ENCODE results near the gene SUPT16H.
"Not testable (repeated sequence)": the region's sequence is repeated elsewhere in the genome, so short reads cannot be mapped to it uniquely, and the experiment has no call there.

Gene SUPT16H

DNA sequence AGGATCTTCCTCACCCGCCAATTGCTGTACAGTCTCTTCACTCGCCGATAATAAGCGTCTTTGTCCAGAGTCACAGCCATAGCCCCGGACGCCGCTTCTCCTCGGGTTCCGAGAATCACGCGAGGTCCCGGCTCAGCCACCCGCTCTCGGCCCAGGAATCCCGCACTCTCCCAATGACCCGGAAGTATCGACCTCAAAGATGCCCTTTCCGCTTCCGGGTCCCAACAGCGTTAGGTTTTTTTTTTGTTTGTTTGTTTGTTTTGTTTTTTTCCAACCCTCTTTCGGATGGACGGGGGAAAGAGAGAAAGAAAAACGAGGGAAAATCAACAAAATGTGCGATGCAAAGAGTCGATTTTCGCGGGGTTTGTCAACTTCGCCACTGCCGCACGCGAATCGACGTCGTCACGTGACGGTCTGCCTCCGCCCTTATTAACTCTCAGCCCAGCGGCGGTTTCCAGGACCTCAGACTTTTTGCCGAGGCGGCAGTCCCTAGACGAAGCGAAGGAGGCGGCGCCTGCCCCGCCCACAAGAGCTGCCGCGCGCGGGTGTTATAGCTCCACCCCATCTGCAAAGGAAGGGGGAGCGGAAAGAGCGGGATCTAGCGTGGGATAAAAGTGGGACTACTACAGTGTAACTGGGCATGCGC is at the start of gene SUPT16H:
SUPT16H (minus strand) TSS at position 172 of the 646 bp plus-strand sequence; CDS start at position 80, 92 bp downstream.
- peak; percentile 98 to 99 (median 98) for DNase-seq

DNA sequence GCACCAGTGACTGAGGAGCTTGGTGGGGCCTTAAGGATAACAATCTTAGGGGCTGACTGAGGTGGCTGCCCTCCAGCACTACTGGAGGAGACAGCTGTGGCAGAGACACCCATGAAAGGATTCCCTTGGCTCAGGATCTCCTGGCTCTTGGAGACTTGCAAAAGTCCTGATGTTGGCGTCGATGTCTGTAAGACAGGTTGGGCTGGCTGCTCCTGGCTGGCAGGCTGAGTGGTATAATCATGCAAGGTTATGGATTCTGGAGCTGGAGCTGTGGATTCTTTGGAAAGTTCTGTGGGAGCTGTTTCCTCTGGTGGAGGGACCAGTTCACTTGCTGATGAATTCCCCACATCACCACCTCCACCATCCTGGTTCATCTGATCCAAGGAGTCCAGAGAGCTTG is 47.3 kb upstream of the SUPT16H start:
- DNase-seq, result no peak

DNA sequence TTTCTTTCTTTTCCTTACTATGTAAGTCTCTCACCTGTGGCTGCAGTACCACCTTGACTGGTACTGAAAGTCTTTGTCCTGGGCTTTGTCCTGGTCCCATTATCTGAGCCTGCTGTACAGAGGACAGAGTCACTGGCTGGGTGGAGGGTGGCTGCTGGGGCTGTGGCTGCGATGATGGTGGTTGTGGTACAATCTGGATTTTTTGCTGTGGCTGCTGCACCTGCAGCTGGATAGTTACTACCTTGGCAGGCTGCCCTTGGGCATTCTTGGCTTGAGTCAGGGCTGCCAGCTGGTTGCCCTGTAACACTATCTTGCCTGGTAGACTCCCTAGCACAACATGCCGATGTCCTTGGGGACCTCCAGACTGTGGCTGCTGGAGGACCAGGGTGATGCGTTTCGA is 45.1 kb upstream of the SUPT16H start:
- DNase-seq, result no peak

DNA sequence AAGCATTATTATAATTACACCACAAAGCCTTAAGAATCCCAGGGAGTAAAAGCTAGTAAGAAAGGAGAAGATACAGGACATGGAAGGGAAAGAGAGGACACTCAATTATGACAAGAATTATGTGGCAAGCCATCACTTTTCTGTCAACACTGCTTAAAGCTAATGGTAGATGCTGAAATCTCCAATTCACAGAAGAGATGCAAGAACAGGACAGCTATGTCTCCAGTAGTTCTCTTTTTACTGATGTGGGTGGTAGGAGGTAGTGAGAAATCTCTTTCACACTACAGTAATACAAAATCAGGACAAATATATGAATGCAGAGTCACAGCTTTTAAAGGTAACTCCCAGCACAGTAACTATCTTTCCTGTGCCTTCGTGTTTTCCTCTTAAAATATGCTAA is 42.9 kb upstream of the SUPT16H start:
- peak in 1 of 3 donors; percentile 10 for DNase-seq

DNA sequence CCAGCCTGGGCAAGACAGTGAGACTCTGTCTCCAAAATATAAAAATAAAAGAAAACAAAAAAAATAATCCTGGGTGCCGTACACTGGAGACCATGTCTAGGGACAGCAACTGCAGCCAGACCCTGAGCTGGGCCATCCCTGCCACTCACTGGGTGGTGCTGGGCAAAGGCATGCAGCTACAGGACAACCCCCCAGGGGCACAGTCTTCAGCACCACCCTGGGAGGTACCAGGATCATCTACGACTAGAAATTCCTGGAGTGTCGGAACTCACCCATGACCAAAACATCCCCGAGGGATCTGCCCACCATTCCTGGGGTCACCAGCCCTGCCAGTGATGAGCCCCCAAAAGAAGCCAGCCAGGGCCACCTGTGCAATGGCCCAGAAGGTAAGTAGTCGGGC is 35.7 kb upstream of the SUPT16H start:
- DNase-seq, result no peak

DNA sequence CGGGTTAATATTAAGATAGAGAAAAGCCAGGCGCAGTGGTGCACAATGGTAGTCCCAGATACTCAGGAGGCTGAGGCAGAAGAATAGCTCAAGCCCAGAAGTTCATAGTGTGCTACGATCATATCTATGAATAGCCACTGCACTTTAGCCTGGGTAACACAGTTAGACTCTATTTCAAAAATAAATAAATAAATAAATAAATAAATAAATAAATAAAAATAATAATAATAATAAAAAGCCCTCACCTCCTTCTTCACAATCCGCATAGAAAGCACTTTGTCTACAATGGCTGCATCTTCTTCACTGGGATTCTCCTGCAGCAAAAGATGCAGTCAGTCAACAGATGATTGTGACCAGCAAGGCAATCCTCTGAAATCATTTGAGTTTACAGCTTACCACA is 31.5 kb upstream of the SUPT16H start:
- no peak for DNase-seq

DNA sequence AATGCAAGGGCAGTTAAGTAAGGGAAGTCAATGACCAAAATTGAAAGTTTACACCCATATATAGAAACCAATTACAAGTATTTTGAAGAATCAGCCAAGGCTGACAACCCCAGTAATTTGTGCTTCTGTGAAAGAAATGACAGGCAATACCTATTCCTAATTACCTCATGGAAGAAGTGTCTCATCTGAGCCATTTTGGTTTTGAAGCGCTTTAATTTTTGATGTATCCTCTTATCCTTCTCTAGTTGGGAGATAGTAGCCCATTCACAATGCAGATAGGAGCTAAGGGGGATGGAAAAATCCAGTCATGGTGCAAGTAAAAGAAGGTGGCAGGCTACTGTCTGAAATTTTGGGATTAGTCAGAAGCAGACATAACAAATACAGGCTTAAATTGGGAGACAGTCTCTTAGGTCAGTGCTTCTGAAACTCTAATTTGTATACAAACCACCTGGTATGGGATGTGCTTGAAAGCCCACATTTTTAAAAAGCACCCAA is 30.4 kb upstream of the SUPT16H start:
- DNase-seq, result no peak

DNA sequence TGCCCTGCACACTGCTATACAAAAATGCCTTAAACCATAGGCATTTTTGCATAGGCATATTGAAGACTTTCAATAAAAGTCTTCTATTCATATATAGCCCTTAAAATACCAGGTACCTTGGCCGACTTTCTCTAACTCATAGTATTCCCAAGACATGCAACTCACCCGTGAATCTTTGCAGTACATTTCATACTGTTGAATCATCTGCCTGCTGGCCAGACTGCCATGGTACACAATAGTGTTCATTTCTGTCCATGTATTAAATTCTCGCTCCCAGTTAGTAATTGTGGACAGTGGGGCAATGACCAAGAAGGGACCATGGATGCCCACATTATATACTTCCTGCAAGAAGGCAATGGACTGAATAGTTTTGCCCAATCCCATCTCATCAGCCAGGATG is 24.3 kb upstream of the SUPT16H start:
- DNase-seq, result no peak

DNA sequence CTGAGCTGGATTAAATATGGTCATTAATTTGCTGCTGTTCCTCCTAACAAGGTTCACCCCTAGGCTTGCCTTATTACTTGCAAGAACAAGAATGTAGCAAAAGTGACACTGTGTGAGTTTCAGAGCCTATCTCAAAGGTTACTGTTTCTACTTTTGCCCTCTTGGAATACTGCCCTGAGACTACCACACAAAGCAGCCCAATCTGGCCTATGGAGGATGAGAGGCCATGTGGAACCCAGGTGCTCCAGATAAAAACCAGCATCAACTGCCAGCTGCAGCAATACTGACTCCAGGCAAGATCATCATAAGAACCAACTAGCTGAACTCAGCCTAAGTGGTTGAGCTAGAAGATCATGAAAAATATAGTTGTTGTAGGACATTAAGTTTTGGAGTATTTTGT is 22.4 kb upstream of the SUPT16H start:
- no peak for DNase-seq

DNA sequence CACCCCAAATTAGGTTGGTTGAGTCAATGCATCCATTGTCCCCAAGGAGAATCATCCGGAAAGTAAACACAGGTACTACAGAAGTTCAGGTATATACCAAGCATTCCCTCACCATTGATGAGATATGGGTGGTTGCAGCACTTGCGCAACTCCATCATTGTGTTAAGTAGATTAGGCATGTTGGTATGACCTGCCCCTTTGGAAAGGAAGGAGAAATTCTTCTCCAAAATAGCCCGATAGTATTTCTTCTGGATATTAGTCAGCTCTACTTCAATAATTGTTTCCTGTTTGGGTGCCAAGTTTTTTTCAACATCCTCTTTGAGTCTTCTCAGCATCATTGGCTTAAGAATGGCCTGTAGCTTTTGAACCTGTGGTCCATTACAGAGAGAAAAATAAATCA is 21.3 kb upstream of the SUPT16H start:
- DNase-seq, result no peak

DNA sequence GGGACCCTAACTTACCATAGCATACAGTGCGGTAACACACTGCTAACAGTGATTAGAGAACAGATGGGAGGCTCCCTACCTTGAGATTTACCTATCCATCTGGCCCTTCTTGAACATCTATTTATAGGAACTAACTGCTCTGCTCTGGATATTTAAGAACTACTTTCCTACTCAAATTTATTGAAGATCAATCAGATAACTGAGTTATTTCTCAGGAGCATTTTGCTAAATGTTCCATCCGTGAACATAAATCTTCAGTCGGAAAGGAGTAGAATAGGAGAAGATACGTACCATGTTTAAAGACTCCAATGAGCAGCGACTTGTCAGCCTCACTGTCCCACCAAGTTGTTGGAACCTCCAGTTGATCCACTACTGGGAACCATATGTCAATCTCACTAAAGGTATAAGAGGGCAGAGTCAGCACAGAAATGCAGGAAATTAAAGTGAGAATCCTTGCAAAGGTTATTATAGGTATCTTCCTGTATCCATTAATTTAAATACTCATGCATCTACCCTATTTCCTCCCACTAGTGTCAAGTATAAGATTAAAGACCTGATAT is 15.6 kb upstream of the SUPT16H start:
- DNase-seq, result no peak

DNA sequence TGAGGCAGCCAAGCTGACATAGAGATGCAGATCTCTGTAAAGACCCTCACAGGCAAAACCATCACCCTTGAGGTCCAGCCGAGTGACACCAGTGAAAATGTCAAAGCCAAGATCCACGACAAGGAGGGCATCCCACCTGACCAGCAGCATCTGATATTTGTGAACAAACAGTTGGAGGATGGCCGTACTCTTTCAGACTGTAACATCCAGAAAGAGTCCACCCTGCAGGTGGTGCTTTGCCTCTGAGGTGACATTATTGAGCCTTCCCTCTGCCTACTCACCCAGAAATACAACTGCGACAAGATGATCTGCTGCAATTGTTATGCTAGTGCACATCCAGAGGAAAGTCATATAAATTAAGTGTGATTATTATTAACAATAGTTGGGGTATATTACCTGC is 15.1 kb upstream of the SUPT16H start:
- no peak for DNase-seq

DNA sequence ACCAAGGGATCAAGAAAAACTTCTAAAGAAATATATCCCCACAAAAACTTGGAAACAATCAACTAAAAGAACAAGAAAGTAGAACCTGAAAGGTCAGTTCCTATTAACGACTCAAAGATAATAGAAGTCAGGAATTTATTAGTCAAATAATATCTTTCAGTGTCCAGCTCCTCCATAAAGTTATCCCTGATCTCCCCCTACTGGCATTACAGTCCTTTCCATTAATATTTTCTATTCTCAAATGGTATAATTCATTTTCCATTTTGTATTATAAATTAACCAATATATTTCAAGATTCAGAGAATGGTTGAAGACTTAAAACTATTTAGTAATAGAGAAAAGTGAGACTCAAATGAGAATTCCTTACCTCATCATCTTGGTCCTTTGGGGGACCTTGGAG is 11.6 kb upstream of the SUPT16H start:
- peak in 2 of 3 donors; percentile 11 to 20 for DNase-seq

DNA sequence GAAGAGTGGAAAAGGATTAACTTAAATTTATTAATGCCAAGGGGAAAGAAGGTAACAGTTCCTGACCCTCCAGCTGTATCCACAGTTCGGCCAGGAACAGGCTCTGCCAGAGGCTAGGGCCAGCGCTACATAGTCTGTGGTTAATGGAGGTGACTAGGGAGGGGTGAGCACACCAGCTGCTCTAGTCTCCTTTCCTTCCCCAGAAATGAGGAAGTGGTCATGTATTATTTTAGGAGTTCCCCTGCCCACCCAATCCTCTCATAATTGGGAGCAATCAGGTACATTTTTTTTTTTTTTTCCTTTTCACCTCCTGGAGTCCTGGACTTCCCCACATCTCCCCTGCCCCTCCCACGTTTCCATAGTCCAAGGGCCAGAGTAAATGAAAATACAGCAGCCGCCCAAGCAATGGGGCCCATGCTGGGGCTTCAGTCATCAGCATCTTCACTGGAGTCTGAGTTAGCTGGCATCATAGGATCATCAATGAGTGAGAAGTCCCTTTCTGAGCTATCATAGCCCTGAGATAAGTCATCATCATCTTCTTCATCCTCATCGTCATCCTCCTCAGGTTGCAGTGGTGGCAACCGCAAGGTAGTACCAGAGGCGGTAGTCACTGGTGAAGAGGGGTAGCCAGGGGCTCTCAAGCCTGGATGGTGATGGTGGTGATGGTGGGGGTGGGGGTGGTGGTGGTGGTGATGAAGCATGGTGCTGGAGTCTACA is 1.5 kb upstream of the SUPT16H start:
- DNase-seq, result peak; percentile 73 to 80 (median 76)

DNA sequence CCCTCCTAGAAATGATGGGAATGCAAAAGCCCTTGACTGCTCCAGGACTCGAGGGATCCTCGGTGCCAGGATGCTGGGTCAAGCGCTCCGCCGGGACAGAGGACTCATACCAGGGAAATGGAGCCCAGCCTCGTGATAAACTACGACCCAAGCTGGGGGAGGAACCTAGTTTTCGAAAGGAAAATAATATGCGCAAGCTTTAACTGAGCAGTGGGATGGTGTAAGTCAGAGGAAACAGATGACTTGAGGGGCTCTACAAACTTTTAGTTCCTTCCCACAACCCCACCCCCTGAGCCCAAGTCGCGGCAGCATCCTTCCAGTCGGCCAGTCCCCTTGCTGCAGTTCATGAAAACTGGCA is 654 bp upstream of the SUPT16H start:
- DNase-seq, result peak; percentile 84 to 91 (median 85)

DNA sequence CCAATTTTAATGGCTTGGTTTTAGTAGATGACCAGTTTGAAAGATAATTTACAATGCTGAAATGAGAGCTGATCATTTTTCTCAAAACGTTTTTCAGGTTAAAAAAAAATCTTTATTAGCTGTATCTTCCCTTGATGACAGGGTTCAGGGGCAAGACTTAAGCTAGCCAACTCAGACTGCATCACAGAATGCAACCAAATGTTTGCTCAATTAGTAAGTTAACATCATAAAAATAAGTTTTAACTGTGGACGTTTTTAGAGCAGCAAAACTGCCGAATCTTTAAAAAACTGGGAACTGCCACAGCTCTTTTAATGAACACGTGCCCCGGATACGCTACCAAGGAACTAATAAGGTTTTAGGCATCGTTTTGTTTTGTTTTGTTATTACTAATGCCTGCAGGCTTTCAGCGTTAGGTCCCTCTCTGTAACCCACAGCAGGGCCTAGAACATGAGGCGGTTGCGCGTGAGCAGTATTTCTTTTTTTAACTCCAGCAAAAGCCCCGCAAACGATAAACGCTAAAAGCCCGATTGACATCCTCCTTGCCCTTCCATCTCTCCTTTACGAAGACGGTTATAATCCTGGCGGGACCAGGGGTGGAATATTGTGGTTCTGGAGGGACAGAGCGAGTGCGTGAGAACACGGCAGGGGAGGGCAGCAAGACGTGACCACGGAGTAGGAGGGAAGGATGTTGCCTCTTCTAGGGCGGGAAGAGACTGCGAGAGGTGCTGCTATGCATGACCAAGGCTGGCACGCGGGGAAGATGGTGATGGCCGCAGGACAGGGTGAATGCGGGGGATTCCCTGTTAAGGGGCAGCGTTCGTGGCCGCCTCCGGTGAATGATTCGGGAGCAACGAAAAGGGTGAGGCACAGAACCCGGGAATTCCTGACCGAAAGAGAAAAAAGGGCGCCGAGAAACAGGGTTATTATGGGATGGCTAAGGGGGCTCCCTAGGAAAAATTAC is 652 bp downstream of the SUPT16H start:
- peak; percentile 64 to 74 (median 65) for DNase-seq

DNA sequence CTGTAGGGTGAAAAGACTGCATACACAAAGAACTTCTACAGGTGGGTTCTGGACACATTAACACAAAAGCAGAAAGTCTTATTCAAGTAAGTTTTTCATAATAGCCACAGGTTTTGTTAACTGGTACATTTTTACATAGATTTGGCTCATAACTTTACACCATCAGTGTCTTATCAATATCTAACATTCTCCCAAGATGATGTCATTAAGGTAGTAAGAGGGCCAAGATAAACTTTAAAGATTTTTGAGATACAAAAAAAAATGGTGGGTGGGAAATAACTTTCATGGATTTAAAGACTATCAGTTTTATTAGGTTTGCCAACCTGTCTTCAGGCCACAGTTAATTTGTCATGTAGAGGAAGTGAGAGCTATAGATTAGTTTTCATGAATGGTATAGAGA is 1.7 kb downstream of the SUPT16H start:
- no peak for DNase-seq

DNA sequence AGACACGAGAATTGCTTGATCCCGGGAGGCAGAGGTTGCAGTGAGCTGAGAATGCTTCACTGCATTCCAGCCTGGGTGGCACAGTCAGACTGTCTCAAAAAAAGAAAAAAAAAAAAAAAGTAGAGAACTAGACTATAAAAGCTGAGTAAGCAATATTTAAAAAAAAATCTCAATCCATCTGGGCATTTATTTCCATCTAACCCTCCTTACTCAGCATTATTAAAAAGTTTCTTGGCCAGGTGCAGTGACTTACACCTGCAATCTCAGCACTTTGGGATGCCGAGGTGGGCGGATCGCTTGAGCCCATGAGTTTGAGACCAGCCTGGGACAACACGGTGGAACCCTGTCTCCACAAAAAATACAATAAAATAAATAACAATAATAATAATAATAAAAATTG is 4.5 kb downstream of the SUPT16H start:
- DNase-seq, result no peak

DNA sequence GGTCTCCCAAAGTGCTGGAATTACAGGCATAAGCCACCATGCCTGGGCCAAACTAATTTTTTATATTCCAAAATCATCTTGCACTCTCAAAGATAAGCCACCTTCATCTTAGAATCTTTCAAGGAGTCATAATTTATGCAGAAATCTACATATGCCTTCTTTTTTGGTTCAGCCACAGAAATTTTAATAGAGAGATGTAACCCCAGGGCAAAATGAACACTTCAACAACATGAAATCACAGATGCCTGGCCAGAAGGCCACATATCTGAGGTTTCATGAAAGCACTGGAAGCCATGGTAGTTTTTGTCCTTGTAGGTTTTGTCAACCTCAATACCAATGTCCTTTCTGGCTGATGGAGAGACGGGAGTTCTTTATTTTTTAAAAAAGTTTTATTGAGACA is 9.8 kb downstream of the SUPT16H start:
- no peak for DNase-seq

DNA sequence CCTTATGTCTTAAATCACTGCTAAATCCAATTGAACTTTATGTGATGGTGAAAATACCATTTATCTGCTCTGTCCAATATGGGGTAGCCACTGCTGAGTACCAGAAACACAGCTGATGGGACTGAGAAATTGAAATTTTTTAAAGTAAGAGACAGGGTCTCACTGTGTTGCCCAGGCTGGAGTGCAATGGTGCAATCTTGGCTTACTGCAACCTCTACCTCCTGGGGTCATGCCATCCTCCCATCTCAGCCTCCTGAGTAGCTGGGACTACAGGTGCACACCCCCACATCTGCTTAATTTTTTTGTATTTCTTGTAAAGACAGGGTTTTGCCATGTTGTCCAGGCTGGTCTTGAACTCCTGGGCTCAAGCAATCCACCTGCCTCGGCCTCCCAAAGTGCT is 11.0 kb downstream of the SUPT16H start:
- DNase-seq, result not testable (repeated sequence)

DNA sequence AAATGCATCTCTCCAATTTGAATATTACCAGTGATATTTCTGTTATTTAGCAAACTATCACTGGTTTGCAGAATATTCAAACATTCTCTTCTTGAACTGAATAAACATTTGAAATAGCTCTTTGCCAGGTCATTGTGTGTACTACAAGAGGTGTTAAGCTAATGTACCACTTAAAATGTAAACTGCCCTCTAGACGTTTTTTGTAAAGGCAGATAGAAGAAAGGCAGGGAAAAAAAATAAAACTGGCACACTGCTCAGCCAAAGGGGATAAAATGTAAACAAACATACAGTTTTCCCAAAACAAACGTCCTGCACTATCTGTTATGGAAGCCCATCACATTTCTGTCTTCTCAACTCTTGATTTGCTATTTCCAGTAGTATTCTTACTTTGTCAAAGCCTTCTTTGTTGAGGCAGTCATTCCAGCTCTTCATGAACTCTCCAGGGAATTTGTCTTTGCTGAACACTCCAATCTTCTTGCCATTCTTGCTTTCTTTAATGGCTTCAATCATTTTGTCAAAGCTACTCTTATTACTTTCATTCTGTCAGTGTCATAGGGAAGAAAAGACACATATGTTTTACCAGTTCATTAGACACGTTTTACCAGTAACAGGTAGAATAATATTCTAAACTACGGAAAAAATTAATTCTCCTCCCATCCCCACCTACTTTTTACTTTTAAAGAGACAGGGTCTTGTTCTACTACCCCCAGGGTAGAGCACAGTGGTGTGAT is 13.7 kb downstream of the SUPT16H start:
- no peak for DNase-seq

DNA sequence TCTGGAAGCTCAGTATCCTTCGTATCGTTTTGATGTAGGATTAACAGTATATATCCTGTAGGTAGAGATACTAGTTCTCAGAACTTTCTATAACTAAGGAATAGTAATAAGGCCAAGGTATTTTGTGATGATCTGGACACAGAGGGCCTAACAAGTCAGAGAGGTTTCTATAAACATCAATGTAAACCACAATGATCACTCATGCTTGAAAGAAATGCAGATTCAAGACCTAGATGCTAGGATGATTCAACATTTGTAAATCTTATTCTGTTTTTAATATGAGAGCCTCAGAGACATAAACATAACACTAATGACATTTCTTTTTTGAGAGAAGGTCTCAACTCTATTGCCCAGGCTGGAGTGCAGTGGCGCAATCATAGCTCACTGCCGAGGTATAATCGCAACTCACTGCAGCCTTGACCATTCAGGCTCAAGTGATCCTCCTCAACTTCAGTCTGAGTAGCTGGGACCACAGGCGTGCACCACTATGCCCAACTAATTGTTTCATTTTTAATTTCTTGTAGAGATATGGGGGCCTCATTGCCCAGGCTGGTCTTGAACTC is 16.2 kb downstream of the SUPT16H start:
- no peak for DNase-seq

Data from suppressor macrophage treated with lipopolysaccharide for 1 hour (primary cell).